ENCODE measurements around the gene TP53BP2.

TP53BP2 gene

DNA sequence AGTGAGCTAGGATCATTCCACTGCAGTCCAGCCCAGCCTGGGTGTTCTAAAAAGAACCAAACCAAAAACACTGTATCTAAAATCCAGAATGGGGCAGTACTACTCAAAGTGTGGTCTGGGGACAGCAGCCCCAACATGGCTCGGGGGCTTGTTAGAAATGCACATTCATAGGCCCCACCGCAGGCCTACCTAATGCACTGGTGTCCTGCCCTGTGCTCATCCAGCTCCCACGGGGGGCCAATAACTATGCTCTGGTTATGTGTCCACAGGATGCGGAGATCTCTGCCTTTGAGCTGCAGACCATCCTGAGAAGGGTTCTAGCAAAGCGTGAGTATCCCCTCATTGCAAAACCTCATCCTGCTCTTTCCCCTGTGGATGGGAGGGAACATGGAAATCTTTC is 81.9 kb downstream of the TP53BP2 start:
- TF ChIP-seq, protein P1, sequence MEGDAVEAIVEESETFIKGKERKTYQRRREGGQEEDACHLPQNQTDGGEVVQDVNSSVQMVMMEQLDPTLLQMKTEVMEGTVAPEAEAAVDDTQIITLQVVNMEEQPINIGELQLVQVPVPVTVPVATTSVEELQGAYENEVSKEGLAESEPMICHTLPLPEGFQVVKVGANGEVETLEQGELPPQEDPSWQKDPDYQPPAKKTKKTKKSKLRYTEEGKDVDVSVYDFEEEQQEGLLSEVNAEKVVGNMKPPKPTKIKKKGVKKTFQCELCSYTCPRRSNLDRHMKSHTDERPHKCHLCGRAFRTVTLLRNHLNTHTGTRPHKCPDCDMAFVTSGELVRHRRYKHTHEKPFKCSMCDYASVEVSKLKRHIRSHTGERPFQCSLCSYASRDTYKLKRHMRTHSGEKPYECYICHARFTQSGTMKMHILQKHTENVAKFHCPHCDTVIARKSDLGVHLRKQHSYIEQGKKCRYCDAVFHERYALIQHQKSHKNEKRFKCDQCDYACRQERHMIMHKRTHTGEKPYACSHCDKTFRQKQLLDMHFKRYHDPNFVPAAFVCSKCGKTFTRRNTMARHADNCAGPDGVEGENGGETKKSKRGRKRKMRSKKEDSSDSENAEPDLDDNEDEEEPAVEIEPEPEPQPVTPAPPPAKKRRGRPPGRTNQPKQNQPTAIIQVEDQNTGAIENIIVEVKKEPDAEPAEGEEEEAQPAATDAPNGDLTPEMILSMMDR (IDR thresholded peaks at IDR 0.05; ENCODE audit: borderline replicate concordance, insufficient read depth, low read depth, low read length): no peak
- H3K4me3 ChIP-seq (ENCODE audit: low read depth, low read length): no peak overlapping the region

DNA sequence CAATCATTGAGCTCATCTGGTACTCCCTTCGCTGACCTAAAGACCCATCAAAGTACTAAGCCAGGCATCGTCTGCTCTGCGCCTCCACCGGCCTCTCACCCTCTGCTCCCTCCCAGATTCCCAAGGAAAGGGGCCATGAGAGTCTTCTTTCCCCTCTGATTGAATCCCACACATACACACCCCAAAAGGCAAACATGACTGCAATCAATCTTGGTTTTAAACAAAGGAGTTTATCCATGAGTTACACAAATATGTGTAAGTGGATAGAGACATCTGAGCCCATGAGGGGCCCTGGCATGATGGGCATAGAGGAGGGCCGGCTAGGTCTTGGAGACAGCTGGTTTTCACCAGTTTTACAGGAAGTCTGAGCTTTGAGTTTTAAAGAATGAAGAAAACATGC is 82.5 kb downstream of the TP53BP2 start:
- TF ChIP-seq, protein P1 (IDR thresholded peaks at IDR 0.05; ENCODE audit: borderline replicate concordance, insufficient read depth, low read depth, low read length): no peak
- H3K4me3 ChIP-seq (ENCODE audit: low read depth, low read length): no peak overlapping the region

DNA sequence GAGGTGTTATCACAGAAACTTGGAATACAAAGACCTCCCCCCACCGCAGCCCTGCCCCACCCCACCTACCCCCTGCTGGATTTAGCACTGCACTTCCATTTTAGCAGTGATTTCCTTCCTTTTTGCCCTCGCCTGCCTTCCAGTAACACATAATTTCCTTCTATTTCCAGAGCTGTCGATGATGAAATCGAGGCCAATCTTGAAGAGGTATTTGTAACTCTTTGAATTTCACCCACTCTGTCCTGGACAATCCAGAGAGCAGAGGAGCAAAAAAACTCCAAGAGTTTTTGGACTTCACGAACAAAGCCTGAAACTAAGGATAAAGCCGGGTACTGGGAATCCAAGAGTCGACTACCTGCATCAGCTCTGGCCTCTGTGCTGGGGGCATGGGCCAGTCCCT is 84.3 kb downstream of the TP53BP2 start:
- no peak overlapping the region for H3K4me3 ChIP-seq (ENCODE audit: low read depth, low read length)
- TF ChIP-seq, protein P1 (IDR thresholded peaks at IDR 0.05; ENCODE audit: borderline replicate concordance, insufficient read depth, low read depth, low read length): no peak

DNA sequence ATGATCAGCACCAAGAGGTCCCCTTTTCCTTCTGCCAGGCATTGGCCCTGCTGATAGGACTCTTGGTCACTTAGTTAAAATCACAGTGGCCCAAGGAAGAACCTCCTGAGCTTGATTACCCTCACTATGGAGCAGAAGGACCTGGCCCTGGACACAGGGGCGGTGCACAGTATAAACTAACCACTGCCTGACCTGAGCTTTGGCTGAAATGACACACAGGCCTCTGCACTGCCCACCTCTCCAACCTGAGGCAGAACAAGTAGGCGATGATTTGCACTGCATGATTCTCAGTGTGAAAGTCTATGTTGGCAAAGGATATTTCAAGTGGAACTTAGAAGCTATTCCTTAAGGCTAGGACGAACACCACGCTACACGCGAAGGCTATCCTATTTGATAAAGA is 84.9 kb downstream of the TP53BP2 start:
- no peak overlapping the region for H3K4me3 ChIP-seq (ENCODE audit: low read depth, low read length)

DNA sequence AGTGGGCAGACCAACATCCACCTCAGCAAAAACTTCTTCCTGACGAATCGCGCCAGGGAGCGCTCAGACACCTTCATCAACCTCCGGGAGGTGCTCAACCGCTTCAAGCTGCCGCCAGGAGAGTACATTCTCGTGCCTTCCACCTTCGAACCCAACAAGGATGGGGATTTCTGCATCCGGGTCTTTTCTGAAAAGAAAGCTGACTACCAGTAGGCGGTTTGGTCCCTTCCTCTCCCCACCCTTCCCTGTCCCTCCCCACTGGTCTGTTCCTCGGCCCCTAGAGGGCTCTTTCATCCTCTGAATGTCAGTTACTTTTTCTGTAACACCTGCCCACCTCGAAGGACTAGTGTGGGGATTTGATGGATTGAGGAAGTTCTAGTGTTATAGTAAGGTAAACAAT is 86.5 kb downstream of the TP53BP2 start:
- no peak overlapping the region for H3K4me3 ChIP-seq (ENCODE audit: low read depth, low read length)
- TF ChIP-seq, protein P1 (IDR thresholded peaks at IDR 0.05; ENCODE audit: borderline replicate concordance, insufficient read depth, low read depth, low read length): no peak

More for the DNA sequence above, 84.9 kb downstream of the TP53BP2 start:
- TF ChIP-seq, protein P1 (IDR thresholded peaks at IDR 0.05; ENCODE audit: borderline replicate concordance, insufficient read depth, low read depth, low read length): no peak

DNA sequence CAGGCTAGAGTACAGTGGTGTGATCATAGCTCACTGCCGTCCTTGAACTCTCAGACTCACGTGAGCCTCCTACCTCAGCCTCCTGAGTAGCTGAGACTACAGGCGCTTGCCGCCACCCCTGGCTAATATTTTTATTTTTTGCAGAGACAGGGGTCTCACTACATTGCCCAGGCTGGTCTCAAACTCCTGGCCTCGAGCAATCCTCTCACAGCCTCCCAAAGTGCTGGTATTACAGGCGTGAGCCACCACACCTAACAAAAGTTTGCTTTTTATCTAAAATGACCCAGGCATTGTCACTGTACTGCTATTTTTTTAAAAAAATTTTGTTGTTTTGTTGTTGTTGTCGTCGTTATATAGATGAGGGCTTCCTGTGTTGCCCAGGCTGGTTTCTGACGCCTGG is 87.0 kb downstream of the TP53BP2 start:
- TF ChIP-seq, protein P1 (IDR thresholded peaks at IDR 0.05; ENCODE audit: borderline replicate concordance, insufficient read depth, low read depth, low read length): no peak
- H3K4me3 ChIP-seq (ENCODE audit: low read depth, low read length): no peak overlapping the region

DNA sequence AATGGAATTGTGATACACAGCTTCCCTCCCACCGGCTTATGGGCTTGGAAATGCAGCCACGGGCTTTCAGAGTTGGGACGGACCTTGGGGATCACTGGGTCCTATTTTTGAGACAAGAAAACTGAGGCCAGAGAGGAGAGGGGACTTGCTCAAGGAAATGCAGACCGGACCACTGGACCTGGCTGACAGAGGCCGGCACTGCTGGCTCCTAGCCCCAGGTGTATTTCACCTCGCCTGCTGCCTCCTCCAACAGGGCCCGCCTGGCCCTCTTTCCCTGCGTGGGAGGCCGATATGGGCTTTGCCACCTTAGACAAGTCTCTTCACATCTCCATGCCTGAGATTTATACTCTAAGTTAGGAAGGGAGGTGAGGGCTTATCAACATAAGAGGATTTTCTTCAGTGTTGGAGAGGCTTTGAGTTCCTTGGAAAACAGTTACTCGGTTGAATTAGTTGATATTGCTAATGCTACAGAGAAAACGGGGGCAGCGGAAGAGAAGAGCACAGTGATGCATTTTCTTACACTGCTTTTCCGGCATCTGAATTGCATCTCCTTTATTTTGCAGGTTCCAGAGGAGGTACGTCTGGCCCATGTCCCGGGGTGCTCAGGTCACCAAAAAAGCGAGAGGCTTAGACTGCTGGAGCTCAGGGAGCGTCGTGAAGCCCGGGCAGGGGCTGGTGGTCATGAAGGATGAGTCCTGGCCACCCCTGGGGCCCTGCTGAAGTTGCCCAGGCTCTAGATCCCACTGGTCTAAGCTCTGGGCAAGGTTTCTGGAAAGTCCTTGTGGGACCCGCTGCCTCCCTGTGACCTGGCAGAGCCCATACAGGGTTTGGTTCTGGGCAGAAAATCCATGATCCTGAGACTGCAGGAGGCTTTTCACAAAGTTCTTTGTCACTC is 88.7 kb downstream of the TP53BP2 start:
- H3K4me3 ChIP-seq (ENCODE audit: low read depth, low read length): no peak overlapping the region
- TF ChIP-seq, protein P1 (IDR thresholded peaks at IDR 0.05; ENCODE audit: borderline replicate concordance, insufficient read depth, low read depth, low read length): no peak

Data from GM12875 (cell line).